ENCODE data around the gene FAM193B.

Gene FAM193B

DNA sequence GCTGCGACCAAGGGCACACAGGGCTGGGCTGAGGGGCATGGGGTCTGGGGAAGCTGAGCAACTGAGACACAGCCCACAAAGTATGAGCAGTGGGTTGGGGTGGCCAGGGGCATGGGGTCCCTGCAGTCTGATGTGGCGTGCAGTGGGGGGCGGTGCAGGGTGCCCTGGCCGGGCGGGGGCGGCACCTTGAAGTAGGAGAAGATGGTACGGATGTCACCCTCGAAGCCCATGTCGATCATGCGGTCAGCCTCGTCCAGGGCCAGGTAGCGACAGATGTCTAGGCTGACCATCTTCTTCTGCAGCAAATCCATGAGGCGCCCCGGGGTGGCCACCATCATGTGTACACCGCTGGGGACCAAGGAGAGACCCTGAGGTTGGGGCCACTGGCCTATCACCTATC lies 40.9 kb downstream of the FAM193B start:
- TF ChIP-seq CTCF (IDR thresholded peaks at IDR 0.05; ENCODE audit: insufficient read depth, missing control alignments), result no peak
- no peak for FAIRE-seq
- DNase-seq (ENCODE audit: insufficient read length, low spot score), result no peak

GRCh38 chr5:177512736-177513380 lies 41.5 kb downstream of the FAM193B start:
- DNase-seq (ENCODE audit: insufficient read length, low spot score) (no peak), FAIRE-seq (no peak)
- TF ChIP-seq CTCF (IDR thresholded peaks at IDR 0.05; ENCODE audit: insufficient read depth, missing control alignments), result no peak

- no peak for DNase-seq (ENCODE audit: insufficient read length, low spot score)
- TF ChIP-seq CTCF (IDR thresholded peaks at IDR 0.05; ENCODE audit: insufficient read depth, missing control alignments), result no peak
- no peak for FAIRE-seq
Measured at GRCh38 chr5:177511796-177512675, 42.3 kb downstream of the FAM193B start.

GRCh38 chr5:177511181-177511580 lies 43.2 kb downstream of the FAM193B start:
- no peak for TF ChIP-seq CTCF (IDR thresholded peaks at IDR 0.05; ENCODE audit: insufficient read depth, missing control alignments)
- no peak for DNase-seq (ENCODE audit: insufficient read length, low spot score)
- FAIRE-seq, result no peak

DNA sequence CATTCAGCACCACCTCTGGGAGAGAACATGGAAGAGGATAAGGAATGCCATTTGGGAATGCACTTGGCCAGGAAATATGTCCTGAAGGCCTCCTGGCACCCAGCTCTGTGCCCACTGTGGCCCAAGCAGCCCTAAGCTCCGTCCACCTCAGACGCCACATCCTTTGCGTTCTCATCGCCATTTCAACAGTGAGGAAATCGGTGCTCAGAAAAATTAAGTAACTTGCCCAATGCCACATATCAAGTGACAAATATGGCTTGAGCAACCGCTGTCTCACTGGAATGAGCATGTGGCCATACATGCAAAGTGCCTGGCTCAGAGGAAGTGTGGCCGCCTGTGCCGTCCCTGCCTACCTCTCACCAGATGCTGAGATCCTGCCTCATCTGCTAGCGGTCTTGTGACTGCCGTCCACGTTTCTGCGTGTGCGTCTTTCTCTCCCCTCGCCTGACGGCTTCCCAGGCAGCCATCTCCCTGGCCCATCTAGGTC lies 43.8 kb downstream of the FAM193B start:
- TF ChIP-seq CTCF (IDR thresholded peaks at IDR 0.05; ENCODE audit: insufficient read depth, missing control alignments), result no peak
- FAIRE-seq, result no peak
- DNase-seq (ENCODE audit: insufficient read length, low spot score), result no peak

GRCh38 chr5:177509991-177510566 lies 44.3 kb downstream of the FAM193B start:
- DNase-seq (ENCODE audit: insufficient read length, low spot score), result no peak
- no peak for FAIRE-seq

More at GRCh38 chr5:177509991-177510566, 44.3 kb downstream of the FAM193B start:
- TF ChIP-seq CTCF (IDR thresholded peaks at IDR 0.05; ENCODE audit: insufficient read depth, missing control alignments), result no peak
